Panc1 (cell line): ENCODE data around the gene GCK. TPM values are rescaled to one million over a fixed set of nuclear protein-coding genes. Genes with fewer than 3 reads are reported as not detected.

Experiments
- ATAC-seq: fragments of 200-7000 bp; cut with Tn5 transposase; 2 replicates; pipeline ENCODE4 v1.9.1; 2020; ENCODE audit warnings: mild to moderate bottlenecking, moderate library complexity
- BruUV-seq: library from RNA; stranded (reverse); fragments of 400-500 nt; replicated peaks from 2 replicates; lab custom pipeline; 2021; lab: Mats Ljungman, UMichigan
- CTCF ChIA-PET: fragments of 300-600 bp; sonication (Branson Sonifier 250); formaldehyde crosslinking; loops from one replicate; lab custom pipeline; 2022; ENCODE audit warnings: antibody characterized with exemption; lab: Charles Lee
- POLR2A ChIA-PET: fragments of 300-600 bp; sonication (Branson Sonifier 250); formaldehyde crosslinking; loops from one replicate; lab custom pipeline; 2022; ENCODE audit warnings: antibody characterized with exemption; lab: Charles Lee
- DNase-seq: peaks from one replicate; pipeline ENCODE4 v3.0.0-alpha.2; 2010; ENCODE audit warnings: low read depth, low spot score
- H3K27ac ChIP-seq: 2 replicates; pipeline ENCODE4 v1.5.1; 2011; ENCODE audit warnings: mild to moderate bottlenecking, low read length, inconsistent platforms
- H3K27me3 ChIP-seq: fragments of 200-500 bp; sonication (Bioruptor generic); 2 replicates; pipeline ENCODE4 v1.6.0; 2014; ENCODE audit warnings: low read length, inconsistent platforms; ENCODE audit not compliant: control insufficient read depth, insufficient read depth
- H3K36me3 ChIP-seq: fragments of 200-500 bp; sonication (Bioruptor generic); 2 replicates; pipeline ENCODE4 v1.5.1; 2014; ENCODE audit warnings: inconsistent platforms, mild to moderate bottlenecking, low read length, moderate library complexity; ENCODE audit not compliant: control insufficient read depth, insufficient read depth
- H3K4me1 ChIP-seq: 2 replicates; pipeline ENCODE4 v1.5.1; 2011; ENCODE audit warnings: inconsistent platforms, mild to moderate bottlenecking, low read length, moderate library complexity; ENCODE audit not compliant: control insufficient read depth, insufficient read depth
- H3K4me3 ChIP-seq, 2 experiments: 2 replicates each; pipeline ENCODE4 v1.5.1; 2011 to 2012; ENCODE audit warnings: low read depth in 2 of 2, low read length in 2 of 2, mild to moderate bottlenecking in 2 of 2, inconsistent platforms in 1 of 2, moderate library complexity in 1 of 2
- H3K9me3 ChIP-seq: fragments of 200-500 bp; sonication (Bioruptor generic); 2 replicates; pipeline ENCODE4 v1.5.1; 2014; ENCODE audit warnings: low read depth, mild to moderate bottlenecking, inconsistent platforms, low read length, moderate library complexity; ENCODE audit not compliant: control insufficient read depth, insufficient read depth
- CTCF ChIP-seq: fragments of 450-650 bp; IDR thresholded peaks from 2 replicates; pipeline ENCODE4 v1.5.1; 2017; ENCODE audit warnings: mild to moderate bottlenecking
- POLR2AphosphoS5 ChIP-seq: IDR thresholded peaks from 2 replicates; pipeline ENCODE4 v1.6.1; 2012; ENCODE audit warnings: mild to moderate bottlenecking, low read depth, low read length, moderate library complexity
- REST ChIP-seq, 2 experiments: IDR thresholded peaks; 2 replicates each; pipeline ENCODE4 v1.6.1; 2011 to 2012; ENCODE audit warnings: low read depth in 2 of 2, control low read depth in 1 of 2, low read length in 1 of 2, mild to moderate bottlenecking in 1 of 2, moderate library complexity in 1 of 2; ENCODE audit not compliant: insufficient read depth in 1 of 2
- SIN3A ChIP-seq: IDR thresholded peaks from 2 replicates; pipeline ENCODE4 v1.6.1; 2012; ENCODE audit warnings: low read depth, mild to moderate bottlenecking, low read length, moderate library complexity, borderline replicate concordance; ENCODE audit not compliant: insufficient read depth
- TCF7L2 ChIP-seq: IDR thresholded peaks from 2 replicates; pipeline ENCODE4 v1.6.1; 2011; ENCODE audit warnings: mild to moderate bottlenecking, low read depth, low read length, inconsistent platforms
- in situ Hi-C: cut with HindIII; loops from 2 replicates; pipeline ENCODE4 v1.10.0; 2016; ENCODE audit warnings: low sequenced_read_pairs, low pct_unique_long_range_greater_than_20kb
- intact Hi-C: fragments of 100-400 bp; cut with micrococcal nuclease; formaldehyde crosslinking; loops from one replicate; pipeline ENCODE4 v1.10.0; 2022; ENCODE audit not compliant: unreplicated experiment
- total RNA-seq: library from RNA; stranded (reverse); gene quantifications from one replicate; pipeline ENCODE4 v1.2.1, GENCODE V29; 2021; ENCODE audit not compliant: unreplicated experiment

The GCK gene
- total RNA-seq, 1 experiment from 2014 or later: 0.36 TPM

DNA sequence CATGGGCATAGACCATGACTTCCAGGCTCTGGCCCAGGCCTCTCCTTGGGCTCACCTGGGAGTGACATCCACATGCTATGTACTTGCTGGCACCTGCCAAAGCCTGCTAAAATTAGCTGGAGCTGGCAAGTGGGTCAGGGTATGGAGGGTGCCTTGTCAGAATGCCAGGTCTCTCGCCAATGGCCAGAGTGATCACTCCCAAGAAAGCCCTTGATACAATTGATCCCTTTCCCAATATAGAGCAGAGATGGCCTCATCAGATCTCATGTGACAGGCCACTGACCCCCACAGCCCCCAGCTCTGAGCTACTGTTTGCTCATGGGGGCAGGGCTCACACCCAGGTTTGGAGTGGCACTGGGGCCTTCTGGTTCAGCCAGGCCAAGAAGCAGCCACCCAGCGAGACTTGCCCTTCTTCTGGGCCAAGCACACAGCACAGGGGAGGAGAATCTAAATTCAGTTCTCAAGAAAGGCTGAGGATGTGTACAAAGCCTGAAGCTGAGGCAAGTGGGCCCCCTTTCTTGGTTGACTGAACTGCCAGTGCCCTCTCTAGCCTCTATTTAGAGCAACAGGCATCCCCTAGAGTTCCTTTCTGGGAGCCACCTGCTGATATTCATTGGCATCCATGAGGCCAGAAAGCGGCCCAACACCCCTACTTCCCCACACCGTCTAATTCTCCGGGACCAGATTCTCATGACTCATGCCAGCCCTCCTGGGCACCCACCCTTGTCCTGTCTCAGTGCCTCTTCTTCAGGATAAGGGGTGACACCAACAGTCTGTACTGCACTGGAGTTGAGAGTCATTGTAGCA lies 29.2 kb downstream of the GCK start:
- Histone ChIP-seq H3K9me3 (no peaks in the 10 kb centered on the region), H3K36me3 (no peaks in the 10 kb centered on the region), H3K4me1 (0 out of 2 replicates have a peak, but pooled peaks cover 4% of the 10 kb centered on the region), H3K27me3 (no peaks in the 10 kb centered on the region), H3K4me3 (no peak overlapping the region), H3K27ac (no peak overlapping the region)
- CTCF ChIA-PET: no interaction called here
- intact Hi-C loops (no loop called here), in situ Hi-C loops (no loop called here)
- no peak for ATAC-seq
- no peak for DNase-seq
- TF ChIP-seq TCF7L2 (no peak), REST (IDR thresholded peaks at IDR 0.05; ENCODE audit: insufficient read depth in 1 of 2, low read depth in 2 of 2, low read length in 1 of 2) (no peak), SIN3A (no peak), POLR2AphosphoS5 (no peak), CTCF (no peak)
- BruUV-seq: no TSS peak
- POLR2A ChIA-PET: no interaction called here

DNA sequence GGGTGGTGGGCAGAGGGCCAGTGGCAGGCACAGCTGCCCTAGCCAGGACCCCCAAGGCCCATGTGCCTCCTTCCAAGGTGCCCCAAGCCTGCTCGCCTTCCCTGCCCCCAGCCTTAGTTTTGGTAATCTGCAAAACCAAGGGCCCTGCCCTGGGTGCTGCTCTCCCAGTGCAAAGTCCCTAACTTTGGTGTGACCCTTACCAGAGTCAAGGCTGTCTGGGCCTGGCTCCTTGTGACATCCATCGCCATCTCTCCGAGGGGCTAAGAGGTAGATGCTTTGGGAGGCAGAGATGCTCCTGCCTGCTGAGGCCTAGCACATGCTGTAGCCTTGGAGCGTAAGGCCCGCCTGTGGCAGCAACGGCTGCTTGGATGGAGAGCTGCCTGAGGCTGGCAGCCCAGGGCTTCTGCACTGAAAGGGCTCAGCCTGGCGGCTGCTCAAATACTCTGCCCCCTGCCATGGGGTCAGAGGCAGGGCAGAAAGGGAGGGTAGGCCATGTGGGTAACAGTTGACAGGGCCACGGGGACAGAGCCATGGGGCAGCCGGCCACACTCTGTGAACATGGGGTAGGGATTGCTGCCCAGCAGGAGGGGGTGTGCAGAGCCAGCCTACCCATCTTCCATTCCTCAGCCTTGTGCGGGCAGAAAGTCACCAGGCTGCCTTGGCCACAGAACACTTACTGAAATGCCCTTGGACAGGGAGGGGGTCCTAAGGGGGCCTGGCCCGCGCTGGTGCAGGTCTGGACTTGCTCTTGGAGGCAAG lies 30.2 kb downstream of the GCK start:
- H3K9me3 ChIP-seq: no peaks in the 10 kb centered on the region
- H3K27me3 ChIP-seq: no peaks in the 10 kb centered on the region
- in situ Hi-C loops (no loop called here), intact Hi-C loops (no loop called here)
- no TSS peak for BruUV-seq
- no peak overlapping the region for H3K27ac ChIP-seq
- ChIA-PET POLR2A (interaction anchor here (0.6 kb wide), 1 partner anchor 18 kb away, joined by 3 read pairs; the partner anchor contains the start of gene MYL7), CTCF (no interaction called here)
- H3K4me3 ChIP-seq: no peak overlapping the region
- no peaks in the 10 kb centered on the region for H3K36me3 ChIP-seq
- DNase-seq: no peak
- no peak for TF ChIP-seq REST (IDR thresholded peaks at IDR 0.05; ENCODE audit: insufficient read depth in 1 of 2, low read depth in 2 of 2, low read length in 1 of 2)
- no peak for TF ChIP-seq TCF7L2
- TF ChIP-seq POLR2AphosphoS5: no peak
- no peak for TF ChIP-seq CTCF
- no peak for TF ChIP-seq SIN3A
- no peak for ATAC-seq
- 0 out of 2 replicates have a peak, but pooled peaks cover 4% of the 10 kb centered on the region for H3K4me1 ChIP-seq
